Ishikawa (cell line): ENCODE measurements around the gene APOL4.

Source experiments
- CEBPB ChIP-seq: IDR thresholded peaks from 2 replicates; pipeline ENCODE4 v1.6.1; 2012
- CREB1 ChIP-seq: IDR thresholded peaks from 2 replicates; pipeline ENCODE4 v1.6.1; 2012; ENCODE audit warnings: low read depth
- EGR1 ChIP-seq: IDR thresholded peaks from 2 replicates; pipeline ENCODE4 v1.6.1; 2012
- EP300 ChIP-seq: IDR thresholded peaks from 2 replicates; pipeline ENCODE4 v1.6.1; 2012; ENCODE audit warnings: borderline replicate concordance
- FOXM1 ChIP-seq: IDR thresholded peaks from 2 replicates; pipeline ENCODE4 v1.6.1; 2012; ENCODE audit warnings: low read depth, borderline replicate concordance
- NFIC ChIP-seq: IDR thresholded peaks from 2 replicates; pipeline ENCODE4 v1.6.1; 2012
- RAD21 ChIP-seq: IDR thresholded peaks from 2 replicates; pipeline ENCODE4 v1.6.1; 2012; ENCODE audit warnings: low read depth
- TAF1 ChIP-seq: IDR thresholded peaks from 2 replicates; pipeline ENCODE4 v1.6.1; 2012; ENCODE audit warnings: low read depth, mild to moderate bottlenecking
- TCF12 ChIP-seq: IDR thresholded peaks from 2 replicates; pipeline ENCODE4 v1.6.1; 2012; ENCODE audit warnings: low read depth
- TEAD4 ChIP-seq: IDR thresholded peaks from 2 replicates; pipeline ENCODE4 v1.6.1; 2012
- YY1 ChIP-seq: IDR thresholded peaks from 2 replicates; pipeline ENCODE4 v1.6.1; 2012; ENCODE audit warnings: low read depth
- ZBTB7A ChIP-seq: IDR thresholded peaks from 2 replicates; pipeline ENCODE4 v1.6.1; 2012; ENCODE audit warnings: low read depth
- TF ChIP-seq, protein P1 (sequence below): IDR thresholded peaks from 2 replicates; pipeline ENCODE4 v1.6.1; 2012; ENCODE audit warnings: low read depth, mild to moderate bottlenecking
- TF ChIP-seq, protein P2 (sequence below): IDR thresholded peaks from 2 replicates; pipeline ENCODE4 v1.6.1; 2012
- TF ChIP-seq, protein P3 (sequence below): IDR thresholded peaks from 2 replicates; pipeline ENCODE4 v1.6.1; 2012

APOL4 gene

DNA sequence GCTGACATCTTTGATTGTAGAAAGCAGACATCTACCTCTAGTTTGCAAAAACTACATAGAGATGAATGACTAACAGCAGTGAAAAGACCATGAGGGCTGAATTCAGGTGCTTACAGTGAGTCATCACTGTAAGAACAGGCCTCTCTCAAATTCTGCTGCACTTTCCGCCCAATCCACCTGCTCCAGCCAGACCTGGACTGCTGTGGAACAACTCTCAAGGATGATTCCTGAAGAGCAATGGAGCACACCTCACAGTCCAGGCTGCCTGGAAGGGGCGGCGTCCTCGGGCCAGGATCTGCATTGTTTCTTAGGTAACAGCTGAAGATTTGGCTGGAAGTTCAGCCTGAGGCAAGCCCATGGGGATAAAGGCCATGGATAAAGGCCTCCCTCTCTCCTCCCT lies 22.6 kb upstream of the APOL4 start:
- no peak for TF ChIP-seq CREB1
- TF ChIP-seq CEBPB, result no peak
- no peak for TF ChIP-seq YY1
- TF ChIP-seq RAD21, result no peak
- TF ChIP-seq EGR1, result no peak
- TF ChIP-seq FOXM1, result no peak
- no peak for TF ChIP-seq ZBTB7A
- TF ChIP-seq, protein P1, sequence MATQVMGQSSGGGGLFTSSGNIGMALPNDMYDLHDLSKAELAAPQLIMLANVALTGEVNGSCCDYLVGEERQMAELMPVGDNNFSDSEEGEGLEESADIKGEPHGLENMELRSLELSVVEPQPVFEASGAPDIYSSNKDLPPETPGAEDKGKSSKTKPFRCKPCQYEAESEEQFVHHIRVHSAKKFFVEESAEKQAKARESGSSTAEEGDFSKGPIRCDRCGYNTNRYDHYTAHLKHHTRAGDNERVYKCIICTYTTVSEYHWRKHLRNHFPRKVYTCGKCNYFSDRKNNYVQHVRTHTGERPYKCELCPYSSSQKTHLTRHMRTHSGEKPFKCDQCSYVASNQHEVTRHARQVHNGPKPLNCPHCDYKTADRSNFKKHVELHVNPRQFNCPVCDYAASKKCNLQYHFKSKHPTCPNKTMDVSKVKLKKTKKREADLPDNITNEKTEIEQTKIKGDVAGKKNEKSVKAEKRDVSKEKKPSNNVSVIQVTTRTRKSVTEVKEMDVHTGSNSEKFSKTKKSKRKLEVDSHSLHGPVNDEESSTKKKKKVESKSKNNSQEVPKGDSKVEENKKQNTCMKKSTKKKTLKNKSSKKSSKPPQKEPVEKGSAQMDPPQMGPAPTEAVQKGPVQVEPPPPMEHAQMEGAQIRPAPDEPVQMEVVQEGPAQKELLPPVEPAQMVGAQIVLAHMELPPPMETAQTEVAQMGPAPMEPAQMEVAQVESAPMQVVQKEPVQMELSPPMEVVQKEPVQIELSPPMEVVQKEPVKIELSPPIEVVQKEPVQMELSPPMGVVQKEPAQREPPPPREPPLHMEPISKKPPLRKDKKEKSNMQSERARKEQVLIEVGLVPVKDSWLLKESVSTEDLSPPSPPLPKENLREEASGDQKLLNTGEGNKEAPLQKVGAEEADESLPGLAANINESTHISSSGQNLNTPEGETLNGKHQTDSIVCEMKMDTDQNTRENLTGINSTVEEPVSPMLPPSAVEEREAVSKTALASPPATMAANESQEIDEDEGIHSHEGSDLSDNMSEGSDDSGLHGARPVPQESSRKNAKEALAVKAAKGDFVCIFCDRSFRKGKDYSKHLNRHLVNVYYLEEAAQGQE, result no peak
- no peak for TF ChIP-seq NFIC

DNA sequence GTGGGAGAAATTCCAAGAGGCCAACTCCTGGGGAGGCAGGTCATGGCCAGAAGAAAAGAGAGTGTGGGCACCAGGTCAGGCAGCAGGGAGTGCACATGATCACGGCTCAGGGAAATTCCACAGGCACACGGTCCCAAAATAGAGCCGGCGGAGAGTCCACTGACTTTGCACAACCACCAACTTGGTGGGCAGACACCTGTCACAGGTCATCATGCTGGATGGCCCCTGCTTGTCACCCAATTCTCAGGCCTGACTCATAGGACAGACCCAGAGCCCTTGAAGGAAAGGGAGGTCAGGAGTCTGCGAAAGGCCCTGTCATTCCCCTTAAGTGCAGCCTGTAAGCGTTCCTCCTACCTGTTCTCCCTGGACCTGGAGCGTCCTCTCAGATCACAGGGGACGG lies 21.9 kb upstream of the APOL4 start:
- no peak for TF ChIP-seq NFIC
- no peak for TF ChIP-seq FOXM1
- no peak for TF ChIP-seq TCF12
- TF ChIP-seq, protein P2, sequence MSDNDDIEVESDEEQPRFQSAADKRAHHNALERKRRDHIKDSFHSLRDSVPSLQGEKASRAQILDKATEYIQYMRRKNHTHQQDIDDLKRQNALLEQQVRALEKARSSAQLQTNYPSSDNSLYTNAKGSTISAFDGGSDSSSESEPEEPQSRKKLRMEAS, result no peak
- TF ChIP-seq, protein P1, result no peak
- TF ChIP-seq, protein P3, sequence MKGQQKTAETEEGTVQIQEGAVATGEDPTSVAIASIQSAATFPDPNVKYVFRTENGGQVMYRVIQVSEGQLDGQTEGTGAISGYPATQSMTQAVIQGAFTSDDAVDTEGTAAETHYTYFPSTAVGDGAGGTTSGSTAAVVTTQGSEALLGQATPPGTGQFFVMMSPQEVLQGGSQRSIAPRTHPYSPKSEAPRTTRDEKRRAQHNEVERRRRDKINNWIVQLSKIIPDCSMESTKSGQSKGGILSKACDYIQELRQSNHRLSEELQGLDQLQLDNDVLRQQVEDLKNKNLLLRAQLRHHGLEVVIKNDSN, result no peak
- TF ChIP-seq ZBTB7A, result no peak
- no peak for TF ChIP-seq CREB1
- no peak for TF ChIP-seq TEAD4
- TF ChIP-seq TAF1, result no peak

DNA sequence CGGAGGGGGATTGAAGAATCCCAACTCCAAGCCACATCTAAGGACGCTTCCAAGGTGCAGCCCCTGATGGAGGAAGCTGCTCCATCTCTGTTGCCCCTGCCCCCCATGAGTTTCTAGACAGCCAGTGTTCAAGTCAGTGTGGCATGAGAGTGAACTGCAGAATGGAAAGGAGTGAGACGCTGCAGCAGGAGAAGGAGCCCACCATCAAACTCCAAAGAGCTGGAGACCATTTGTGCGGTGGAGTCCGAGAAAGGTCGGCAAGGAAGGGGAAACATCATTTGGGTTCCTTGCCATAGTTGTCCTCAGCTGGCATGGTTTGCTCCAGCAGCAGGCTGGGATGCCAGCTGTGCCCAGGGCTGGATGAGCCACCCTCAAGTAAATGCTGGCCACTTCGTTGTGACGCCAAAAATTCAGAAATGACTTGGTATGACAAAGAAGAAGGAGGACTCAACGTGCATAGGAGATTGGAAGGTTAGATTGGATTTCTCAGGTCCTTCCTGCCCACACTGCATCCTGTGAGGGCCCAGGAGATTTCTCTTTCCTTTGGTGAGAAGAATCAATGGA lies 21.4 kb upstream of the APOL4 start:
- TF ChIP-seq EP300 (no peak), TCF12 (no peak), RAD21 (no peak), YY1 (no peak), ZBTB7A (no peak), TEAD4 (no peak), CEBPB (no peak), CREB1 (no peak)
- TF ChIP-seq, protein P3, result no peak

DNA sequence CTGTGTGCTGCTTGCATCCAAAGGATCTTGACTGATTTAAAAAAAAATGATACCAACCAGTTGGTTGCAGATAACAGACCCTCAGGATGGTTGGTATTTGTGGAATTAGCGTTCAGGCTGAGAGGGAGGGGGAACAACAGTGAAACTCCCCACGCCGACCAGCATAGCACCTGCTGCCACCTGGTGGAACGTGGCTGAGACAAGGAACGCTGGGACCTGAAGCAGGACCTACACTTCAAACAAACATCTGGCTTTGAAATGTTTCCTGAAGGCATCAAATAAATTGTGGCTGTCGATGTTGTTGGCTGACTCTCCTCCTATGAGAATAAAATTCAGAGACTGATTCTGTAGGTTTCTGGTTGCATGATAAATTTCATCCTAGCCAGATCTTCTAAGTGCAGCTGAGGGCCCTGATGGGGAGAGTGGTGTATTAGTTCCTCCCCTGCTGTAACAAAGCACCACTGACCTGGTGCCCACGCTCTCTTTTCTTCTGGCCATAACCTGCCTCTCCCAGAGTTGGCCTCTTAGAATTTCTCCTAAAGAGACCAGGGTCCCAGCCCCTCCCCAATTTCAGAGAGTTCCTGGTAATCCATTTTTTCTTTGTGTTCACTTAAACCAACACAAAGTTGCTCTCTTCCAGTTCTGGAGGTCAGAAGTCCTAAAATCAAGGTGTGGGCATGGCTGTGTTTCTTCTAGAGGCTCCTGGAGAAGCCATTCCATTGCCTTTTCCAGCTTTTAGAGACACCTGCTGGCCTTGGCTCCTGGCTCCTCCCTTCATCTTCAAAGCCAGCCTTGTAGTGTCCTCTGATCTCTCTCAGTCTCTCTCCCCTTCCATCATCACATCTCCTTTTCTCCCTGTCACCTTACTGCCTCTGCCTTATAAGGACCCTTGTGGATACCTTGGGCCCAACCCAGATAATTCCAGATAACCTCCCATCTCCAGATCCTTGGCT lies 20.5 kb upstream of the APOL4 start:
- no peak for TF ChIP-seq CREB1
- peak; percentile 86 for TF ChIP-seq RAD21
- TF ChIP-seq TEAD4, result peak; percentile 51; the same call in 1 of the 2 replicates
- TF ChIP-seq NFIC, result no peak

DNA sequence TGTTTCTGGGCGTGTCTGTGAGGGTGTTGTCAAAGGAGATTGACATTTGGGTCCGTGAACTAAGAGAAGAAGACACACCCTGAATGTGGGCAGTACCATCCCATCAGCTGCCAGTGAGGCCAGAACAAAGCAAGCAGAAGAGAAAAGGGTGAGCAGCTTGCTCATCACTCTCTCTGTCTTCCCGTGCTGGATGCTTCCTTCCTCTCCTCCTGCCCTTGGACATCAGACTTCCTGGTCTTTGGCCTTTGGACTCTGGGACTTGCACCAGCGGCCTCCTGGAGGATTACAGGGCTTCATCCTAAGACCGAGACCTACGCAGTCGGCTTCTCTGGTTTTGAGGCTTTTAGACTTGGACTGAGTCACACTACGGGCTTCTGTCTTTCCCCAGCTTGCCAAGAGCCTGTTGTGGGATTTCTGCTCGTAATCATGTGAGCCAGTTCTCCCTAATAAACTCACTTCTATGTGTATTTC lies 18.9 kb upstream of the APOL4 start:
- TF ChIP-seq TEAD4, result no peak
- no peak for TF ChIP-seq TCF12
- TF ChIP-seq FOXM1, result no peak

DNA sequence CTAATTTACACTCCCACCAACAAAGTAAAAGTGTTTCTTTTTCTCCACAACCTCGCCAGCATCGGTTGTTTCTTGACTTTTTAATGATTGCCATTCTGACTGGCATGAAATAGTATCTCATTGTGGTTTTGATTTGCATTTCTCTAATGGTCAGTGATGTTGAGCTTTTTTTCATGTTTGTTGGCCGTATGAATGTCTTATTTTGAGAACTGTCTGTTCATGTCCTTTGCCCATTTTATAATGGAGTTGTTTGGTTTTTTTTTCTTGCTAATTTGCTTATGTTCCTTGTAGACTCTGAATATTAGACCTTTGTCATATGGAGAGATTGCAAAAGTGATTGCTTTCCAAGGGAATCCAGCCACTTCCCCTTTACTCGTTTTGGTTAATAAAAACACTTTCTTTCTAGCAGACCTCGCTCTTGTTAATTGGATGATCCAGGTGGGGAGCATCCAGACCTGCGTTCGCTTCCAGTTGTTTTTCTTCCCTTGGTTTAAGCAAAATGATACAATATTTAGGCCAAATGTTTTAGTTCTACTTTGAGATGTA lies 17.1 kb upstream of the APOL4 start:
- TF ChIP-seq TCF12 (no peak), TEAD4 (no peak), YY1 (no peak), CREB1 (no peak), ZBTB7A (no peak), NFIC (no peak), TAF1 (no peak), FOXM1 (no peak), EGR1 (no peak)
- TF ChIP-seq, protein P2, result no peak
- TF ChIP-seq, protein P3, result no peak
